Uterus (tissue), 2 donors: ENCODE results near the gene MAD1L1.

ENCODE experiments used
- POLR2A ChIP-seq, 2 donors: fragments of 450-650 bp; IDR thresholded peaks; one replicate each; pipeline ENCODE4 v1.6.1; 2016; ENCODE audit warnings: antibody characterized with exemption in 2 of 2, mild to moderate bottlenecking in 1 of 2, moderate library complexity in 1 of 2
- TF ChIP-seq, protein P1 (sequence below), 4 experiments: fragments of 200-600 bp in 2 of 4; fragments of 450-650 bp in 2 of 4; sonication (generic) in 2 of 4; IDR thresholded peaks; one replicate each; pipeline ENCODE4 v1.5.1; 2016 to 2019; ENCODE audit warnings: antibody characterized with exemption in 4 of 4, mild to moderate bottlenecking in 2 of 4, moderate library complexity in 1 of 4

DNA sequence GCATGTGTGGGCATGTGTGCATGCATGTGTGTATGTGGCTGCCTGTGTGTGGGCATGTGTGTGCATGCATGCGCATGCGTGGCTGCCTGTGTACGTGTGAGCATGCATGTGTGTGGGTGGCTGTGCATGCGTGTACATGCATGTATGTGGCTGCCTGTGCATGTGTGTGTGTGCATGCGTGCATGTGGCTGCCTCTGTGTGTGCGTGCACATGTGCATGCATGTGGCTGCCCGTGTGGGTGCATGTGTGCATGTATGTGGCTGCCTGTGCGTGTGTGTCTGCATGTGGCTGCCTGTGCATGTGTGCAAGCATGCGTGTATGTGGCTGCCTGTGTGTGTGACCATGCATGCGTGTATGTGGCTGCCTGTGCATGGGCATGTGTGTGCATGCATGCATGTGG lies 345.5 kb downstream of the MAD1L1 start:
- TF ChIP-seq, protein P1, sequence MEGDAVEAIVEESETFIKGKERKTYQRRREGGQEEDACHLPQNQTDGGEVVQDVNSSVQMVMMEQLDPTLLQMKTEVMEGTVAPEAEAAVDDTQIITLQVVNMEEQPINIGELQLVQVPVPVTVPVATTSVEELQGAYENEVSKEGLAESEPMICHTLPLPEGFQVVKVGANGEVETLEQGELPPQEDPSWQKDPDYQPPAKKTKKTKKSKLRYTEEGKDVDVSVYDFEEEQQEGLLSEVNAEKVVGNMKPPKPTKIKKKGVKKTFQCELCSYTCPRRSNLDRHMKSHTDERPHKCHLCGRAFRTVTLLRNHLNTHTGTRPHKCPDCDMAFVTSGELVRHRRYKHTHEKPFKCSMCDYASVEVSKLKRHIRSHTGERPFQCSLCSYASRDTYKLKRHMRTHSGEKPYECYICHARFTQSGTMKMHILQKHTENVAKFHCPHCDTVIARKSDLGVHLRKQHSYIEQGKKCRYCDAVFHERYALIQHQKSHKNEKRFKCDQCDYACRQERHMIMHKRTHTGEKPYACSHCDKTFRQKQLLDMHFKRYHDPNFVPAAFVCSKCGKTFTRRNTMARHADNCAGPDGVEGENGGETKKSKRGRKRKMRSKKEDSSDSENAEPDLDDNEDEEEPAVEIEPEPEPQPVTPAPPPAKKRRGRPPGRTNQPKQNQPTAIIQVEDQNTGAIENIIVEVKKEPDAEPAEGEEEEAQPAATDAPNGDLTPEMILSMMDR (IDR thresholded peaks at IDR 0.05): no peak
- TF ChIP-seq POLR2A (IDR thresholded peaks at IDR 0.05): no peak
